Subcutaneous preadipocyte (primary cell): ENCODE measurements around the gene SPTLC3. TPM values are rescaled to one million over a fixed set of nuclear protein-coding genes. Genes with fewer than 3 reads are reported as not detected.

Experiments used
- total RNA-seq: library from RNA; depleted of rRNA; stranded (reverse); fragments of >200 nt; gene quantifications from 2 replicates; pipeline ENCODE4 v1.2.3, GENCODE V29; 2012

SPTLC3 gene
- 8.5 and 10.0 TPM in 2 replicates for total RNA-seq

DNA sequence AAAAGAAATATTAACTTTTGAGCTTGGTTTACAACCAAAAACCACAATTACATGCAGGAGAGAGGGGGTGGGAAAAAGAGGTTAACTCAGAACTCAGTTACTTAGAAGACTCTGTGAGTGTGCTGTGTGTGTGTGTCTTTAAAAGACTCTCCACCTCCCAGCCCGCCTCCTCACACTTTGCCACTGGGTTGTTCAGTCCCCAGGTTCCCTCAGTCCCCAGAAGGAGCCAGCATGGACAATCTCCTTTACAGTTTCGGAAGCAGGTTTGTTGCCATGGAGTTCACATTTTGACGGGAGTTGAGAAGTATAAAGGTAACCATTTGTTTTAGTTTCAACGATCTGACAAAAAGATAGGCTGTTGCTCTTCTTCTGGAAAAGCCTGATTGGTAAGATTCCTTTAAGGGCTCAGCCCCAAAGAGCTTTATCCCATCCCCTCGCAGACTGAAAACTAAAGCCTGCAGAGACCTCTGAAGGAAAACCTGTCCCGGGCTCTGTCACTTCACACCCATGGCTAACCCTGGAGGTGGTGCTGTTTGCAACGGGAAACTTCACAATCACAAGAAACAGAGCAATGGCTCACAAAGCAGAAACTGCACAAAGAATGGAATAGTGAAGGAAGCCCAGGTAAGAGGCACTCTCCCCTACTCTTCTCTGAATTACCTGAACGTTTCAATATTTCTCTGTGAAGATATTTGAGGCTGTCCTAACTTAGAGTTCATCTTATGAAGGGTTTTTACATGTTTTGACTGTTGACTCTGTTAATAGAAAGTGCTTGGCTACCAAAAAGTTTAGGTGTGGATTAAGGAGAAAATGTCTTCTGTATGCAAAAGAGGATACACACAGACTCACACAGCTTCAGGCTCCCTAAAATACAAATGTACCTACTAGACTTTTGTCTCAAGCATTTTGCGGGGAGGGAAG, at the start of gene SPTLC3:
TSS of gene SPTLC3 (plus strand) at position 212 of the 921 bp plus-strand sequence. CDS start at position 508, 296 bp downstream.

Other genes with a start within 250 kb of the SPTLC3 start
- 0.78 and 1.5 TPM in 2 replicates for gene ISM1, start 212.3 kb downstream of the SPTLC3 start, total RNA-seq